GM18505 (cell line): Measurements from ENCODE around the gene HOXA6.

ENCODE experiments used
- ATAC-seq: cut with Tn5 transposase; IDR thresholded peaks from one replicate; pipeline ENCODE4 v1.9.1; 2021; ENCODE audit not compliant: unreplicated experiment
- POLR2A ChIP-seq: IDR thresholded peaks from 4 replicates; pipeline ENCODE4 v1.6.1; 2011; ENCODE audit warnings: borderline replicate concordance; ENCODE audit not compliant: insufficient read depth, insufficient read length; ENCODE audit errors: extremely low read depth

The HOXA6 gene

GRCh38 chr7:27105301-27106031 lies 42.1 kb downstream of the HOXA6 start:
- TF ChIP-seq POLR2A = no peak
- ATAC-seq = no peak

GRCh38 chr7:27104341-27105058 lies 43.1 kb downstream of the HOXA6 start:
- ATAC-seq = no peak
- no peak for TF ChIP-seq POLR2A

- TF ChIP-seq POLR2A = no peak
- ATAC-seq = no peak
These were observed 43.9 kb downstream of the HOXA6 start for GRCh38 chr7:27103489-27104226.

GRCh38 chr7:27102581-27103442 lies 44.8 kb downstream of the HOXA6 start, which contains the start of gene HOXA2:
Gene HOXA2 (minus strand): TSS chr7:27102683. CDS start chr7:27102500, 183 bp downstream.
- ATAC-seq = no peak

GRCh38 chr7:27101957-27102580 lies 45.5 kb downstream of the HOXA6 start:
- no peak for TF ChIP-seq POLR2A

More at GRCh38 chr7:27102581-27103442, 44.8 kb downstream of the HOXA6 start, which contains the start of gene HOXA2:
- TF ChIP-seq POLR2A = no peak

GRCh38 chr7:27101171-27101956 lies 46.2 kb downstream of the HOXA6 start:
- no peak for TF ChIP-seq POLR2A
- ATAC-seq = no peak

More at GRCh38 chr7:27101957-27102580, 45.5 kb downstream of the HOXA6 start:
- no peak for ATAC-seq

GRCh38 chr7:27100694-27101170 lies 46.8 kb downstream of the HOXA6 start:
- no peak for ATAC-seq
- no peak for TF ChIP-seq POLR2A

GRCh38 chr7:27099453-27100370 lies 47.9 kb downstream of the HOXA6 start:
- ATAC-seq = no peak
- TF ChIP-seq POLR2A = no peak

- no peak for ATAC-seq
- TF ChIP-seq POLR2A = no peak
These were observed 48.8 kb downstream of the HOXA6 start for GRCh38 chr7:27098578-27099451.
